ENCODE data around the gene VPS45.

- TF ChIP-seq CTCF (IDR thresholded peaks at IDR 0.05; ENCODE audit: poor library complexity, severe bottlenecking) (no peak), MXI1 (conservative IDR thresholded peaks at IDR 0.05; ENCODE audit: poor library complexity, severe bottlenecking) (no peak)
Observed at GRCh38 chr1:150176593-150176992, 109.0 kb downstream of the VPS45 start.

Measured in neural cell (in vitro differentiated cells).